ENCODE data around the gene SGSM2. TPM values are rescaled to one million over a fixed set of nuclear protein-coding genes. Genes with fewer than 3 reads are reported as not detected.

Gene SGSM2
- polyA plus RNA-seq, 1 experiment, result 43.6 TPM

GRCh38 chr17:2387086-2388019, 50.1 kb downstream of the SGSM2 start:
- peaks cover 14% of the 10 kb centered on the region for H3K36me3 ChIP-seq (ENCODE audit: control insufficient read depth, insufficient read depth, low read length)
- POLR2A ChIA-PET, result no interaction called here
- CTCF ChIA-PET, result interaction anchor here (15.4 kb wide), 1 partner anchor 28 kb away, joined by 356 read pairs; no protein-coding TSS in a partner anchor
- no peak for TF ChIP-seq CTCF (IDR thresholded peaks at IDR 0.05; ENCODE audit: insufficient read depth, low read depth, low read length)
- no peaks in the 10 kb centered on the region for H3K27me3 ChIP-seq (ENCODE audit: control insufficient read depth, insufficient read depth, low read length)
- no peak overlapping the region for H3K4me3 ChIP-seq (ENCODE audit: low read depth, low read length)
- no peak for DNase-seq (ENCODE audit: low read depth)

GRCh38 chr17:2388020-2388682, 50.9 kb downstream of the SGSM2 start:
- Histone ChIP-seq H3K36me3 (ENCODE audit: control insufficient read depth, insufficient read depth, low read length) (peaks cover 14% of the 10 kb centered on the region), H3K27me3 (ENCODE audit: control insufficient read depth, insufficient read depth, low read length) (no peaks in the 10 kb centered on the region), H3K4me3 (ENCODE audit: low read depth, low read length) (no peak overlapping the region)
- no peak for TF ChIP-seq CTCF (IDR thresholded peaks at IDR 0.05; ENCODE audit: insufficient read depth, low read depth, low read length)
- no peak for DNase-seq (ENCODE audit: low read depth)
- CTCF ChIA-PET, result interaction anchor here (15.4 kb wide), 1 partner anchor 27 kb away, joined by 356 read pairs; no protein-coding TSS in a partner anchor
- POLR2A ChIA-PET, result no interaction called here

- peaks cover 14% of the 10 kb centered on the region for H3K36me3 ChIP-seq (ENCODE audit: control insufficient read depth, insufficient read depth, low read length)
- ChIA-PET POLR2A (no interaction called here), CTCF (interaction anchor here (15.4 kb wide), 1 partner anchor 26 kb away, joined by 356 read pairs; no protein-coding TSS in a partner anchor)
- no peak overlapping the region for H3K4me3 ChIP-seq (ENCODE audit: low read depth, low read length)
- no peak for TF ChIP-seq CTCF (IDR thresholded peaks at IDR 0.05; ENCODE audit: insufficient read depth, low read depth, low read length)
- no peaks in the 10 kb centered on the region for H3K27me3 ChIP-seq (ENCODE audit: control insufficient read depth, insufficient read depth, low read length)
- no peak for DNase-seq (ENCODE audit: low read depth)
These were observed 51.4 kb downstream of the SGSM2 start for GRCh38 chr17:2388683-2389055.

GRCh38 chr17:2390199-2390836, 53.0 kb downstream of the SGSM2 start:
- CTCF ChIA-PET, result interaction anchor here (2.6 to 15.4 kb wide), 3 partner anchors 8 to 25 kb away, joined by 8 to 356 read pairs (median 50); no protein-coding TSS in a partner anchor
- no peak for DNase-seq (ENCODE audit: low read depth)
- POLR2A ChIA-PET, result no interaction called here
- Histone ChIP-seq H3K4me3 (ENCODE audit: low read depth, low read length) (no peak overlapping the region), H3K36me3 (ENCODE audit: control insufficient read depth, insufficient read depth, low read length) (peaks cover 13% of the 10 kb centered on the region), H3K27me3 (ENCODE audit: control insufficient read depth, insufficient read depth, low read length) (no peaks in the 10 kb centered on the region)
- no peak for TF ChIP-seq CTCF (IDR thresholded peaks at IDR 0.05; ENCODE audit: insufficient read depth, low read depth, low read length)

Data from BJ (cell line).